H9 (cell line): ENCODE measurements around the gene APOH. TPM values are rescaled to one million over a fixed set of nuclear protein-coding genes. Genes with fewer than 3 reads are reported as not detected.

Experiments
- DNase-seq: peaks from one replicate; pipeline ENCODE4 v3.0.0-alpha.2; 2017
- H2AFZ ChIP-seq: one replicate; pipeline ENCODE4 v1.6.1; 2013; ENCODE audit warnings: mild to moderate bottlenecking, low read length, control low read depth, moderate library complexity
- H2AK5ac ChIP-seq: 2 replicates; pipeline ENCODE4 v1.6.1; 2013; ENCODE audit warnings: low read length, control low read depth, mixed read lengths; ENCODE audit not compliant: insufficient read length
- H2BK120ac ChIP-seq: one replicate; pipeline ENCODE4 v1.6.1; 2013; ENCODE audit warnings: low read depth, mild to moderate bottlenecking, low read length, control low read depth, inconsistent platforms; ENCODE audit not compliant: poor library complexity, severe bottlenecking
- H2BK12ac ChIP-seq: 2 replicates; pipeline ENCODE4 v1.6.1; 2013; ENCODE audit warnings: low read length, control low read depth, mixed read lengths, low read depth; ENCODE audit not compliant: insufficient read length
- H2BK15ac ChIP-seq: 2 replicates; pipeline ENCODE4 v1.6.1; 2013; ENCODE audit warnings: low read depth, low read length, control low read depth
- H2BK20ac ChIP-seq: one replicate; pipeline ENCODE4 v1.6.1; 2013; ENCODE audit warnings: low read depth, mild to moderate bottlenecking, low read length, control low read depth, inconsistent platforms; ENCODE audit not compliant: poor library complexity, severe bottlenecking
- H2BK5ac ChIP-seq: 2 replicates; pipeline ENCODE4 v1.6.1; 2013; ENCODE audit warnings: low read length, control low read depth, mixed read lengths; ENCODE audit not compliant: insufficient read length
- H3K14ac ChIP-seq: 2 replicates; pipeline ENCODE4 v1.6.1; 2013; ENCODE audit warnings: low read length, control low read depth; ENCODE audit not compliant: insufficient read depth
- H3K18ac ChIP-seq: 2 replicates; pipeline ENCODE4 v1.6.1; 2013; ENCODE audit warnings: low read depth, mild to moderate bottlenecking, mixed read lengths, low read length, control low read depth; ENCODE audit not compliant: insufficient read length
- H3K23ac ChIP-seq: 2 replicates; pipeline ENCODE4 v1.6.1; 2013; ENCODE audit warnings: low read length, control low read depth, mixed read lengths, low read depth; ENCODE audit not compliant: insufficient read length
- H3K23me2 ChIP-seq: 2 replicates; pipeline ENCODE4 v1.6.1; 2013; ENCODE audit warnings: low read depth, mild to moderate bottlenecking, mixed read lengths, low read length, control low read depth; ENCODE audit not compliant: insufficient read length, poor library complexity, severe bottlenecking
- H3K27ac ChIP-seq: 2 replicates; pipeline ENCODE4 v1.5.1; 2013; ENCODE audit warnings: low read length, control low read depth, mixed read lengths, low read depth; ENCODE audit not compliant: insufficient read length
- H3K27me3 ChIP-seq: 2 replicates; pipeline ENCODE4 v1.6.1; 2013; ENCODE audit warnings: low read length, control low read depth, inconsistent platforms; ENCODE audit not compliant: insufficient read depth
- H3K4ac ChIP-seq: 2 replicates; pipeline ENCODE4 v1.6.1; 2013; ENCODE audit warnings: low read depth, mild to moderate bottlenecking, control low read depth, inconsistent platforms, low read length, moderate library complexity
- H3K4me1 ChIP-seq: 2 replicates; pipeline ENCODE4 v1.6.1; 2013; ENCODE audit warnings: low read length, control low read depth, inconsistent platforms; ENCODE audit not compliant: insufficient read depth
- H3K4me2 ChIP-seq: 2 replicates; pipeline ENCODE4 v1.6.1; 2013; ENCODE audit warnings: low read length, control low read depth, mixed read lengths; ENCODE audit not compliant: insufficient read length, insufficient read depth
- H3K56ac ChIP-seq: 2 replicates; pipeline ENCODE4 v1.6.1; 2013; ENCODE audit warnings: low read depth, mild to moderate bottlenecking, mixed read lengths, low read length, control low read depth; ENCODE audit not compliant: insufficient read length
- H3K79me1 ChIP-seq: 2 replicates; pipeline ENCODE4 v1.6.1; 2013; ENCODE audit warnings: low read depth, mild to moderate bottlenecking, moderate library complexity, low read length, control low read depth, inconsistent platforms; ENCODE audit not compliant: insufficient read depth, poor library complexity, severe bottlenecking
- H3K79me2 ChIP-seq: 2 replicates; pipeline ENCODE4 v1.6.1; 2013; ENCODE audit warnings: low read length, control low read depth, inconsistent platforms; ENCODE audit not compliant: insufficient read depth
- H3K9ac ChIP-seq: 2 replicates; pipeline ENCODE4 v1.6.1; 2013; ENCODE audit warnings: low read length, control low read depth, mixed read lengths; ENCODE audit not compliant: insufficient read length; ENCODE audit errors: extremely low read depth
- H3K9me3 ChIP-seq: one replicate; pipeline ENCODE4 v1.6.1; 2013; ENCODE audit warnings: low read depth, low read length, inconsistent platforms; ENCODE audit not compliant: control insufficient read depth
- H3T11ph ChIP-seq: one replicate; pipeline ENCODE4 v1.6.1; 2013; ENCODE audit warnings: mild to moderate bottlenecking, low read length, control low read depth, inconsistent platforms
- H4K20me1 ChIP-seq: one replicate; pipeline ENCODE4 v1.6.1; 2013; ENCODE audit not compliant: control insufficient read depth, insufficient read length, insufficient read depth
- H4K5ac ChIP-seq: 2 replicates; pipeline ENCODE4 v1.6.1; 2013; ENCODE audit warnings: low read depth, mild to moderate bottlenecking, mixed read lengths, low read length, control low read depth; ENCODE audit not compliant: insufficient read length
- H4K8ac ChIP-seq: replicated peaks from 2 replicates; pipeline ENCODE4 v1.6.1; 2013; ENCODE audit warnings: low read length, control low read depth, mixed read lengths, low read depth; ENCODE audit not compliant: insufficient read length
- H4K91ac ChIP-seq: 2 replicates; pipeline ENCODE4 v1.6.1; 2013; ENCODE audit warnings: low read depth, mild to moderate bottlenecking, moderate library complexity, mixed read lengths, low read length, control low read depth; ENCODE audit not compliant: insufficient read length
- H3K27ac Mint-ChIP-seq, 3 experiments: 2 replicates in 2 of 3; 3 replicates in 1 of 3; pipeline ENCODE4 v1.8.0; 2020 to 2021; ENCODE audit warnings: mixed read lengths in 3 of 3, mild to moderate bottlenecking in 1 of 3, moderate library complexity in 1 of 3
- H3K27me3 Mint-ChIP-seq: 2 replicates; pipeline ENCODE4 v1.8.0; 2021; ENCODE audit warnings: low read depth, mild to moderate bottlenecking, moderate library complexity, mixed read lengths
- H3K36me3 Mint-ChIP-seq, 3 experiments: 2 replicates in 2 of 3; 3 replicates in 1 of 3; pipeline ENCODE4 v1.8.0; 2020 to 2021; ENCODE audit warnings: low read depth in 3 of 3, mixed read lengths in 3 of 3; ENCODE audit not compliant: insufficient read depth in 1 of 3
- H3K4me1 Mint-ChIP-seq, 2 experiments: 2 replicates each; pipeline ENCODE4 v1.8.0; 2020; ENCODE audit warnings: mixed read lengths in 2 of 2
- H3K4me3 Mint-ChIP-seq, 2 experiments: 2 replicates in 1 of 2; 3 replicates in 1 of 2; pipeline ENCODE4 v1.8.0; 2020 to 2021; ENCODE audit warnings: mild to moderate bottlenecking in 2 of 2, mixed read lengths in 2 of 2, moderate library complexity in 1 of 2
- H3K9me3 Mint-ChIP-seq, 2 experiments: 2 replicates in 1 of 2; 3 replicates in 1 of 2; pipeline ENCODE4 v1.8.0; 2020; ENCODE audit warnings: mild to moderate bottlenecking in 2 of 2, mixed read lengths in 2 of 2, moderate library complexity in 1 of 2
- total RNA-seq: library from RNA; stranded (reverse); gene quantifications from 2 replicates; pipeline ENCODE4 v1.2.1, GENCODE V29; 2021
- TF ChIP-seq, protein P1 (sequence below): fragments of 200-600 bp; sonication (generic); conservative IDR thresholded peaks from 3 replicates; pipeline ENCODE4 v1.8.0; 2021; ENCODE audit warnings: antibody characterized with exemption, mild to moderate bottlenecking

The APOH gene
- total RNA-seq, 1 experiment from 2014 or later = not detected

DNA sequence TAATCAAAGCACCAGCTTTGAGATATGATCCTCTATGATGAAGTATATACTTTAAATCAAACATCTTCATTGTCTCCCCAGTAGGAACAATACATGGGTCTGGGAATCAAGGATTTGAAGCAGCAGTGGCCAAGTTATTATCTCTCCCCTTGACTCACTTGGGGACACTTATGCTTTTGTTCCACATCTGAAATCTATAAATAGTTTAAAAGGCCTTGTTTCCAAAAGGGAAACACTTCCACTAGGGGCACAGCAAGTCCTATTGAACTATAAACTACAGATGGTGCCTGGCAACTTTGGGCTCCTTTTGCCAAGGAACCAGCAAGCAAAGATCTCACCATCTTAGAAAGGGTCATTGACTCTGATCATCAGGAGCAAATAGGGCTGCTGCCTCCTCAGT is 21.3 kb downstream of the APOH start:
- Histone ChIP-seq H2BK12ac (no peak overlapping the region), H2AFZ (no peak overlapping the region), H3K23me2 (no peaks in the 10 kb centered on the region), H4K8ac (no peak overlapping the region), H3K56ac (no peak overlapping the region), H3K9me3 (peaks cover 8% of the 10 kb centered on the region), H3K9ac (no peak overlapping the region), H3K79me2 (no peaks in the 10 kb centered on the region; the same call in 1 of the 2 replicates), H3K27ac (no peak overlapping the region), H4K91ac (no peak overlapping the region), H3K18ac (no peak overlapping the region), H2BK5ac (no peak overlapping the region), H3K23ac (no peak overlapping the region), H3K4me2 (no peak overlapping the region), H4K20me1 (no peaks in the 10 kb centered on the region), H3K14ac (no peak overlapping the region), H3T11ph (no peak overlapping the region), H2BK120ac (no peak overlapping the region), H3K79me1 (no peaks in the 10 kb centered on the region), H3K4me1 (no peaks in the 10 kb centered on the region), H3K27me3 (no peaks in the 10 kb centered on the region), H2BK20ac (no peak overlapping the region), H2BK15ac (no peak overlapping the region), H3K4ac (no peak overlapping the region), H4K5ac (no peak overlapping the region), H2AK5ac (no peak overlapping the region)
- TF ChIP-seq, protein P1, sequence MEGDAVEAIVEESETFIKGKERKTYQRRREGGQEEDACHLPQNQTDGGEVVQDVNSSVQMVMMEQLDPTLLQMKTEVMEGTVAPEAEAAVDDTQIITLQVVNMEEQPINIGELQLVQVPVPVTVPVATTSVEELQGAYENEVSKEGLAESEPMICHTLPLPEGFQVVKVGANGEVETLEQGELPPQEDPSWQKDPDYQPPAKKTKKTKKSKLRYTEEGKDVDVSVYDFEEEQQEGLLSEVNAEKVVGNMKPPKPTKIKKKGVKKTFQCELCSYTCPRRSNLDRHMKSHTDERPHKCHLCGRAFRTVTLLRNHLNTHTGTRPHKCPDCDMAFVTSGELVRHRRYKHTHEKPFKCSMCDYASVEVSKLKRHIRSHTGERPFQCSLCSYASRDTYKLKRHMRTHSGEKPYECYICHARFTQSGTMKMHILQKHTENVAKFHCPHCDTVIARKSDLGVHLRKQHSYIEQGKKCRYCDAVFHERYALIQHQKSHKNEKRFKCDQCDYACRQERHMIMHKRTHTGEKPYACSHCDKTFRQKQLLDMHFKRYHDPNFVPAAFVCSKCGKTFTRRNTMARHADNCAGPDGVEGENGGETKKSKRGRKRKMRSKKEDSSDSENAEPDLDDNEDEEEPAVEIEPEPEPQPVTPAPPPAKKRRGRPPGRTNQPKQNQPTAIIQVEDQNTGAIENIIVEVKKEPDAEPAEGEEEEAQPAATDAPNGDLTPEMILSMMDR = no peak
- Mint-ChIP-seq H3K36me3 (peaks cover 5 to 8% (median 8%) of the 10 kb centered on the region in 3 experiments; a peak in 4 of 7 replicates), H3K27me3 (peaks cover 3% of the 10 kb centered on the region), H3K9me3 (peaks cover 0 to 10% of the 10 kb centered on the region in 2 experiments; a peak in 3 of 5 replicates), H3K4me3 (no peak overlapping the region), H3K4me1 (peaks cover 8% of the 10 kb centered on the region in 2 experiments), H3K27ac (no peak overlapping the region)
- no peak for DNase-seq
